HepG2 (cell line): Measurements from ENCODE around the gene SDR39U1. TPM values are rescaled to one million over a fixed set of nuclear protein-coding genes. Genes with fewer than 3 reads are reported as not detected.

Source experiments
- JUND ChIP-seq: sonication (generic); formaldehyde crosslinking; IDR thresholded peaks from 2 replicates; pipeline ENCODE4 v1.8.0; 2022; ENCODE audit warnings: mild to moderate bottlenecking, missing genetic modification reagents
- NFIB ChIP-seq: sonication (generic); formaldehyde crosslinking; IDR thresholded peaks from 2 replicates; pipeline ENCODE4 v1.9.0; 2021; ENCODE audit warnings: missing genetic modification reagents, mild to moderate bottlenecking, borderline replicate concordance
- RFXAP ChIP-seq: sonication (generic); formaldehyde crosslinking; IDR thresholded peaks from 2 replicates; pipeline ENCODE4 v1.4.0; 2020; ENCODE audit warnings: missing genetic modification reagents, borderline replicate concordance
- RXRA ChIP-seq: sonication (generic); formaldehyde crosslinking; IDR thresholded peaks from 2 replicates; pipeline ENCODE4 v1.5.1; 2020; ENCODE audit warnings: missing genetic modification reagents
- SMAD1 ChIP-seq: sonication (generic); formaldehyde crosslinking; IDR thresholded peaks from 2 replicates; pipeline ENCODE4 v1.4.0; 2020; ENCODE audit warnings: missing genetic modification reagents, low read depth, mild to moderate bottlenecking, borderline replicate concordance
- SOX13 ChIP-seq, 3 experiments: fragments of 450-650 bp in 1 of 3; sonication (generic) in 1 of 3; formaldehyde crosslinking in 1 of 3; IDR thresholded peaks in 2 of 3; conservative IDR thresholded peaks in 1 of 3; 2 replicates each; pipeline versions ENCODE4 v1.5.0 to v1.6.1; 2016 to 2020; ENCODE audit warnings: antibody characterized with exemption in 1 of 3, mild to moderate bottlenecking in 1 of 3, missing compliant biosample characterization in 1 of 3, missing genetic modification reagents in 1 of 3, moderate library complexity in 1 of 3
- YEATS2 ChIP-seq: sonication (generic); formaldehyde crosslinking; IDR thresholded peaks from 2 replicates; pipeline ENCODE4 v1.4.0; 2020; ENCODE audit warnings: missing genetic modification reagents, borderline replicate concordance
- ZBTB20 ChIP-seq: sonication (generic); formaldehyde crosslinking; IDR thresholded peaks from 2 replicates; pipeline ENCODE4 v1.8.1; 2023; ENCODE audit warnings: missing genetic modification reagents, low read depth, mild to moderate bottlenecking, borderline replicate concordance
- ZNF331 ChIP-seq: sonication (generic); formaldehyde crosslinking; IDR thresholded peaks from 2 replicates; pipeline ENCODE4 v1.4.0; 2020; ENCODE audit warnings: missing genetic modification reagents
- ZNF501 ChIP-seq: sonication (generic); formaldehyde crosslinking; IDR thresholded peaks from 2 replicates; pipeline ENCODE4 v1.5.1; 2020; ENCODE audit warnings: mild to moderate bottlenecking, moderate library complexity, missing genetic modification reagents
- ZNF768 ChIP-seq: sonication (generic); formaldehyde crosslinking; IDR thresholded peaks from 2 replicates; pipeline ENCODE4 v1.4.0; 2020; ENCODE audit warnings: missing genetic modification reagents
- polyA plus RNA-seq, 8 experiments: library from polyadenylated mRNA; depleted of rRNA in 3 of 8; stranded (reverse) in 7 of 8; unstranded in 1 of 8; fragments of >200 nt; fragmentation: Illumina TruSeq in 4 of 8; extraction: Trizol in 4 of 8; gene quantifications; 2 replicates each; pipeline versions ENCODE4 v1.2.1 to v1.2.3, GENCODE V29; 2011 to 2016; ENCODE audit warnings: low read depth in 4 of 8, missing spikeins in 1 of 8, mixed read lengths in 1 of 8; ENCODE audit not compliant: insufficient read depth in 1 of 8
- total RNA-seq, 5 experiments: library from RNA; depleted of rRNA; stranded (reverse); fragments of >200 nt; fragmentation: Illumina TruSeq; extraction: Trizol; gene quantifications; 2 replicates each; pipeline ENCODE4 v1.2.3, GENCODE V29; 2016; ENCODE audit warnings: low read depth in 1 of 5
- TF ChIP-seq, protein P1 (sequence below): sonication (generic); formaldehyde crosslinking; IDR thresholded peaks from 2 replicates; pipeline ENCODE4 v1.4.0; 2020; ENCODE audit warnings: missing genetic modification reagents
- TF ChIP-seq, protein P2 (sequence below): sonication (generic); formaldehyde crosslinking; conservative IDR thresholded peaks from 2 replicates; pipeline ENCODE4 v1.5.0; 2020; ENCODE audit warnings: missing genetic modification reagents
- TF ChIP-seq, protein P3 (sequence below): sonication (generic); formaldehyde crosslinking; IDR thresholded peaks from 2 replicates; pipeline ENCODE4 v1.9.0; 2022; ENCODE audit warnings: missing genetic modification reagents, mild to moderate bottlenecking, borderline replicate concordance
- TF ChIP-seq, protein P4 (sequence below): conservative IDR thresholded peaks from 2 replicates; pipeline ENCODE4 v1.6.1; 2018; ENCODE audit warnings: missing genetic modification reagents
- TF ChIP-seq, protein P5 (sequence below): IDR thresholded peaks from 2 replicates; pipeline ENCODE4 v1.6.1; 2016; ENCODE audit warnings: missing compliant biosample characterization, missing genetic modification reagents, borderline replicate concordance

The SDR39U1 gene
- total and polyA plus RNA-seq, 2 of the 13 experiments (the other 11 are each of a cell fraction or from before 2014, with no cell fraction given) = 34.4 to 129 TPM

DNA sequence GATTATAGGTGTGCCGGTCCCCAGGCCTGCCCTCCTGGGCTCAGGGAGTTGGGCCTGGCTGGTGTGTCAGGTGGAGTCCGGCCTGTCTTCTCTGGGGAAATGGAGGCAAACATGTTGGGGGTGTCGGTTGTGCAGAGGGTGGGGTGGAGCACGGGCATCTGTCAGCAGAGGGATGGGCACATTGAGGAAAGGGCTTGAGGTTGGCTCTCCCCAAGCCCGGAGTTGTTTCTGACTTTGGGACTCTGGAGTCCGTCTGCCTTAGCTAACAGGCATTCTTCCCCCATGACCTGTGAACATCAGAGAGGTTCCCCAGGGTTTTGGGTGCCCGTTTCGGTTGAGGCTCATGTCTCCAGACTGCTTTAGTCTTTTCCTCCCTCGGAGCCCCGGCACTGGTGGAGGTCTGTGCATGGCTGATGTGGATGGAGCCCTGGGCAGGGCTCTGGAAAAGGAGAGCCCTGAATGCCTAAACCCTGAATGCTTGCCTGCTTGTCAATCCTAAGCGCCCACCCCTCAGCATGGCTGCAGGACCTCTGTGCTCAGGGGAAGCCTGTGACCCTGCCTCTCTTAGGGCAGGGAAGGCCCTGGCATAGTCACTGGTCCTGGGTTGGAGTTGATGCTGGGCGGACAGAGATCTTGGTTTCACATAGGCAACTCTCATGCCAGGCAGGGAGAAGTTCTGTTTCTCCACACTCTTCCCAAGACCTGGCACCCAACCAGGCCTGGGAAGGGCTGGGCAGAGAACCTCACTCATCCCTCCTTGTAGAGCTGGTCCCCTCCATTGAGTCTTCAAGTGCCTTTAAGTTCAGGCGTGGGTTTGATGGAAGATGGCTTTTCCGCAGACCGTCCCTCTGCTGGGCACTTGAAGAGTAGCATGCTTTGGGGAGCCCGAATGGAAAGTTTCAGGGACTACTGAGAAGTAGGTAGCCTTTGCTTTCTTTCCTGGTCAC lies 30.9 kb downstream of the SDR39U1 start (continued):
- TF ChIP-seq NFIB = no peak
- TF ChIP-seq YEATS2 (CRISPR knock-in tag) = peak; percentile 62; the same call in 1 of the 2 replicates
- TF ChIP-seq, protein P1, sequence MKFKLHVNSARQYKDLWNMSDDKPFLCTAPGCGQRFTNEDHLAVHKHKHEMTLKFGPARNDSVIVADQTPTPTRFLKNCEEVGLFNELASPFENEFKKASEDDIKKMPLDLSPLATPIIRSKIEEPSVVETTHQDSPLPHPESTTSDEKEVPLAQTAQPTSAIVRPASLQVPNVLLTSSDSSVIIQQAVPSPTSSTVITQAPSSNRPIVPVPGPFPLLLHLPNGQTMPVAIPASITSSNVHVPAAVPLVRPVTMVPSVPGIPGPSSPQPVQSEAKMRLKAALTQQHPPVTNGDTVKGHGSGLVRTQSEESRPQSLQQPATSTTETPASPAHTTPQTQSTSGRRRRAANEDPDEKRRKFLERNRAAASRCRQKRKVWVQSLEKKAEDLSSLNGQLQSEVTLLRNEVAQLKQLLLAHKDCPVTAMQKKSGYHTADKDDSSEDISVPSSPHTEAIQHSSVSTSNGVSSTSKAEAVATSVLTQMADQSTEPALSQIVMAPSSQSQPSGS = peak; percentile 27; the same call in 1 of the 2 replicates
- TF ChIP-seq, protein P2, sequence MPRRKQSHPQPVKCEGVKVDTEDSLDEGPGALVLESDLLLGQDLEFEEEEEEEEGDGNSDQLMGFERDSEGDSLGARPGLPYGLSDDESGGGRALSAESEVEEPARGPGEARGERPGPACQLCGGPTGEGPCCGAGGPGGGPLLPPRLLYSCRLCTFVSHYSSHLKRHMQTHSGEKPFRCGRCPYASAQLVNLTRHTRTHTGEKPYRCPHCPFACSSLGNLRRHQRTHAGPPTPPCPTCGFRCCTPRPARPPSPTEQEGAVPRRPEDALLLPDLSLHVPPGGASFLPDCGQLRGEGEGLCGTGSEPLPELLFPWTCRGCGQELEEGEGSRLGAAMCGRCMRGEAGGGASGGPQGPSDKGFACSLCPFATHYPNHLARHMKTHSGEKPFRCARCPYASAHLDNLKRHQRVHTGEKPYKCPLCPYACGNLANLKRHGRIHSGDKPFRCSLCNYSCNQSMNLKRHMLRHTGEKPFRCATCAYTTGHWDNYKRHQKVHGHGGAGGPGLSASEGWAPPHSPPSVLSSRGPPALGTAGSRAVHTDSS (CRISPR knock-in tag) = 0 out of 2 replicates have a peak, but pooled peaks have one; percentile 35
- TF ChIP-seq ZNF331 = 0 out of 2 replicates have a peak, but pooled peaks have one; percentile 50
- no peak for TF ChIP-seq RFXAP (CRISPR knock-in tag)
- no peak for TF ChIP-seq RXRA (CRISPR knock-in tag)
- TF ChIP-seq, protein P3, sequence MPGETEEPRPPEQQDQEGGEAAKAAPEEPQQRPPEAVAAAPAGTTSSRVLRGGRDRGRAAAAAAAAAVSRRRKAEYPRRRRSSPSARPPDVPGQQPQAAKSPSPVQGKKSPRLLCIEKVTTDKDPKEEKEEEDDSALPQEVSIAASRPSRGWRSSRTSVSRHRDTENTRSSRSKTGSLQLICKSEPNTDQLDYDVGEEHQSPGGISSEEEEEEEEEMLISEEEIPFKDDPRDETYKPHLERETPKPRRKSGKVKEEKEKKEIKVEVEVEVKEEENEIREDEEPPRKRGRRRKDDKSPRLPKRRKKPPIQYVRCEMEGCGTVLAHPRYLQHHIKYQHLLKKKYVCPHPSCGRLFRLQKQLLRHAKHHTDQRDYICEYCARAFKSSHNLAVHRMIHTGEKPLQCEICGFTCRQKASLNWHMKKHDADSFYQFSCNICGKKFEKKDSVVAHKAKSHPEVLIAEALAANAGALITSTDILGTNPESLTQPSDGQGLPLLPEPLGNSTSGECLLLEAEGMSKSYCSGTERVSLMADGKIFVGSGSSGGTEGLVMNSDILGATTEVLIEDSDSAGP (CRISPR knock-in tag) = peak; percentile 33; the same call in 1 of the 2 replicates
- no peak; the same call in 1 of the 2 replicates for TF ChIP-seq JUND (CRISPR knock-in tag)
- no peak for TF ChIP-seq SMAD1
- TF ChIP-seq SOX13 (IDR thresholded peaks at IDR 0.05) = no peak
- no peak for TF ChIP-seq SOX13 (CRISPR knock-in tag; conservative IDR thresholded peaks at IDR 0.05 in 1 of 2, IDR thresholded peaks at IDR 0.05 in 1 of 2)
- TF ChIP-seq ZNF768 (CRISPR knock-in tag) = no peak
- TF ChIP-seq, protein P4, sequence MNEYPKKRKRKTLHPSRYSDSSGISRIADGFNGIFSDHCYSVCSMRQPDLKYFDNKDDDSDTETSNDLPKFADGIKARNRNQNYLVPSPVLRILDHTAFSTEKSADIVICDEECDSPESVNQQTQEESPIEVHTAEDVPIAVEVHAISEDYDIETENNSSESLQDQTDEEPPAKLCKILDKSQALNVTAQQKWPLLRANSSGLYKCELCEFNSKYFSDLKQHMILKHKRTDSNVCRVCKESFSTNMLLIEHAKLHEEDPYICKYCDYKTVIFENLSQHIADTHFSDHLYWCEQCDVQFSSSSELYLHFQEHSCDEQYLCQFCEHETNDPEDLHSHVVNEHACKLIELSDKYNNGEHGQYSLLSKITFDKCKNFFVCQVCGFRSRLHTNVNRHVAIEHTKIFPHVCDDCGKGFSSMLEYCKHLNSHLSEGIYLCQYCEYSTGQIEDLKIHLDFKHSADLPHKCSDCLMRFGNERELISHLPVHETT = no peak
- TF ChIP-seq, protein P5, sequence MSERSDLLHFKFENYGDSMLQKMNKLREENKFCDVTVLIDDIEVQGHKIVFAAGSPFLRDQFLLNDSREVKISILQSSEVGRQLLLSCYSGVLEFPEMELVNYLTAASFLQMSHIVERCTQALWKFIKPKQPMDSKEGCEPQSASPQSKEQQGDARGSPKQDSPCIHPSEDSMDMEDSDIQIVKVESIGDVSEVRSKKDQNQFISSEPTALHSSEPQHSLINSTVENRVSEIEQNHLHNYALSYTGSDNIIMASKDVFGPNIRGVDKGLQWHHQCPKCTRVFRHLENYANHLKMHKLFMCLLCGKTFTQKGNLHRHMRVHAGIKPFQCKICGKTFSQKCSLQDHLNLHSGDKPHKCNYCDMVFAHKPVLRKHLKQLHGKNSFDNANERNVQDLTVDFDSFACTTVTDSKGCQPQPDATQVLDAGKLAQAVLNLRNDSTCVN (CRISPR knock-in tag) = 0 out of 2 replicates have a peak, but pooled peaks have one; percentile 41
- TF ChIP-seq ZBTB20 (CRISPR knock-in tag) = no peak
- peak; percentile 44; the same call in 1 of the 2 replicates for TF ChIP-seq ZNF501 (CRISPR knock-in tag)
